H1 (cell line): Measurements from ENCODE around the gene TM9SF2. TPM values are rescaled to one million over a fixed set of nuclear protein-coding genes. Genes with fewer than 3 reads are reported as not detected.

ENCODE experiments used
- ATF2 ChIP-seq: IDR thresholded peaks from 2 replicates; pipeline ENCODE4 v1.6.1; 2012; ENCODE audit warnings: low read length, inconsistent platforms
- CHD7 ChIP-seq: fragments of 300-600 bp; sonication (generic); IDR thresholded peaks from 2 replicates; pipeline ENCODE4 v1.7.1; 2012; ENCODE audit warnings: low read length, moderate library complexity, mild to moderate bottlenecking, inconsistent platforms; ENCODE audit not compliant: insufficient replicate concordance
- E2F6 ChIP-seq: IDR thresholded peaks from 2 replicates; pipeline ENCODE4 v1.6.1; 2012; ENCODE audit warnings: inconsistent platforms
- HDAC6 ChIP-seq: IDR thresholded peaks from one replicate; pipeline ENCODE4 v1.7.1; 2012; ENCODE audit warnings: low read depth, mild to moderate bottlenecking, inconsistent platforms, low read length, moderate library complexity
- SIX5 ChIP-seq: IDR thresholded peaks from 2 replicates; pipeline ENCODE4 v1.6.1; 2011; ENCODE audit warnings: mild to moderate bottlenecking, low read depth, low read length
- polyA plus RNA-seq, 7 experiments: library from polyadenylated mRNA; depleted of rRNA in 3 of 7; stranded (reverse) in 5 of 7; unstranded in 2 of 7; fragments of >200 nt in 5 of 7; fragments of 200-250 nt in 2 of 7; gene quantifications; 1 replicate in 5 of 7; 2 replicates in 1 of 7; 4 replicates in 1 of 7; pipeline versions ENCODE4 v1.2.1 to v1.2.3, GENCODE V29; 2011 to 2013; ENCODE audit warnings: missing spikeins in 2 of 7, mixed read lengths in 2 of 7
- total RNA-seq: library from RNA; stranded (reverse); fragmentation: NEBNext Ultra II Directional; extraction: Animal tissue kit (Norgen Biotek cat#: 25700); gene quantifications from 2 replicates; pipeline ENCODE4 v1.2.1, GENCODE V29; 2021

TM9SF2 gene
- total and polyA plus RNA-seq, 2 of the 8 experiments (the other 6 are each of a cell fraction or from before 2014, with no cell fraction given): 68.0 to 101 TPM

GRCh38 chr13:99476648-99477047 lies 24.6 kb upstream of the TM9SF2 start (continued):
- TF ChIP-seq CHD7 (no peak), E2F6 (no peak), HDAC6 (no peak), ATF2 (no peak), SIX5 (no peak)
